Activated CD4-positive, alpha-beta T cell treated with anti-CD3 and anti-CD28 coated beads, Interleukin-2, Interleukin-6, amounts not matched to agents 100 ng/mL and 50 ng/mL, durations not matched to agents 16 hours and 8 hours (primary cell): ENCODE results near the gene TMEM88.

Experiments used
- DNase-seq: peaks from one replicate; pipeline ENCODE4 v3.0.0-alpha.2; 2020

TMEM88 gene

DNA sequence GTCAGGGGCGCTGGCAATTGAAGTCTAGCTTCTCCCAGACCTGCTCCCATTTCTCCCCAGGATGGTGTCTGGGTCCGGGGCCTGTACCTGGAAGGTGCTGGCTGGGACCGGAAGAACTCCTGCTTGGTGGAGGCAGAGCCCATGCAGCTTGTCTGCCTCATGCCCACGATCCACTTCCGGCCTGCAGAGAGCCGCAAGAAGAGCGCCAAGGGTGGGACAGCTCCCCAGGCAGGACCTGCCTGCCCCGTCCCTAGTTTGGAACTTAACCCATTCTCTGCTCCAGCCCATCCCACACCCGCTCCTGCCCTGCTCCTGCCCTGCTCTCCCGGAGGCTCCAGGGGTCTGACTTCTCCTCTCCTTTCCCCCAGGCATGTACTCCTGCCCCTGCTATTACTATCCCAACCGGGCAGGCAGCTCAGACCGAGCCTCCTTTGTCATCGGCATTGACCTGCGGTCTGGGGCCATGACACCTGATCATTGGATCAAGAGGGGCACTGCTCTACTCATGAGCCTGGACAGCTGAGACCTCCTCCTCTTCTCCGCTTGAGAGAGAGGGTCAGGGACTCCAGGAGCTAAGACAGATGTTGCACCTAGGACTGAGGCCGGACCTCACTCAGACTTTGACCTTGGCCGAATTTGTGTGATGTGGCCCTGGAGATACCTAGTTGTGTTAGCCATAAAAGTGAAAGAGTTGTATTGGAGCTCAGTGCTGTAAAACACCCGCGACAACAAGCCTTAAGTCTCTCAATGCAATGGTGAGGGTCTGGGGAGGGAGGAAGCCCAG, 21.7 kb upstream of the TMEM88 start:
- no peak for DNase-seq

GRCh38 chr17:7833795-7834541, 20.9 kb upstream of the TMEM88 start, which contains the start of gene KDM6B:
KDM6B (plus strand) TSS chr17:7834217; CDS start chr17:7845555, 11,338 bp downstream.
- DNase-seq, result peak; percentile 89

- peak; percentile 33 for DNase-seq
Observed at GRCh38 chr17:7834542-7834956, 20.3 kb upstream of the TMEM88 start.

- DNase-seq, result peak; percentile 95
Observed at GRCh38 chr17:7834957-7835813, 19.7 kb upstream of the TMEM88 start.

DNA sequence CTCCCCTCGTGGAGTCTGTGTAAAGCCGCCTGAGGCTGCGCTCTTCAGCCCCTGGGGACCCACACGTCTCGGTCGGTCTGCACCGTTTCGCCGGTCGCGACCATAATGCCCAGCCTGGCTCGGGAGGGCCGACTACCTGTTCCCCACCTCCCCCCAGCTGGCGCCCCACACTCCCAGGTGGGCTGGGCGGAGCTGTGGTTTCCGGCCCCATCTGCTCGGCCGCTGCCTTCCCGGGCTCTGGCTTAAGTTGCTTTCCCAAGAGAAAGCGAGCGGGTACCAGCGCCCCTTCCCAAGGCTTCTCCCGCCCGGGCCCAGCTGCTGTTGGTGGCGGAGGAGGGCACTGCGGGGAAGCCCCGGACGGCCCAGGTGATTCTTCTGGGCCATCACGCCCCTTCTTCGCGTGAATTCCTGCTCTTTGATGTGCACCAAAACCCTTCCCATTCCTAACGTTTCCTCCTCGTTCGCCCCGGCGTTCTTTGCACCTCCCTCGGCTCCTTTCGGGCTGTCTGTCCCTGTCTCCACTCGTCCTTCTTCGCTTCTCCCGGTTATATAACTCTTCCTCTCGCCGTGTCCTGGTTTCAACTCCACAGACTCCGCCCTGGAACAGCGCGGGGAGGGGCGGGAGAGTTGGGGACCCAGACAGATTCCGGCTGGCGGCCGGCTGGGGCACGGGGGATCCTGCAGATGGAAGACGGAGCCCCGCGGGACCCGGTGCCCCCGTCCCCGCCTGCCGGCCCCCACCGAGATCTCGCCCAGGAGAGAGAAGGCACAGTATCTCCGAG, 18.9 kb upstream of the TMEM88 start:
- DNase-seq, result no peak

DNA sequence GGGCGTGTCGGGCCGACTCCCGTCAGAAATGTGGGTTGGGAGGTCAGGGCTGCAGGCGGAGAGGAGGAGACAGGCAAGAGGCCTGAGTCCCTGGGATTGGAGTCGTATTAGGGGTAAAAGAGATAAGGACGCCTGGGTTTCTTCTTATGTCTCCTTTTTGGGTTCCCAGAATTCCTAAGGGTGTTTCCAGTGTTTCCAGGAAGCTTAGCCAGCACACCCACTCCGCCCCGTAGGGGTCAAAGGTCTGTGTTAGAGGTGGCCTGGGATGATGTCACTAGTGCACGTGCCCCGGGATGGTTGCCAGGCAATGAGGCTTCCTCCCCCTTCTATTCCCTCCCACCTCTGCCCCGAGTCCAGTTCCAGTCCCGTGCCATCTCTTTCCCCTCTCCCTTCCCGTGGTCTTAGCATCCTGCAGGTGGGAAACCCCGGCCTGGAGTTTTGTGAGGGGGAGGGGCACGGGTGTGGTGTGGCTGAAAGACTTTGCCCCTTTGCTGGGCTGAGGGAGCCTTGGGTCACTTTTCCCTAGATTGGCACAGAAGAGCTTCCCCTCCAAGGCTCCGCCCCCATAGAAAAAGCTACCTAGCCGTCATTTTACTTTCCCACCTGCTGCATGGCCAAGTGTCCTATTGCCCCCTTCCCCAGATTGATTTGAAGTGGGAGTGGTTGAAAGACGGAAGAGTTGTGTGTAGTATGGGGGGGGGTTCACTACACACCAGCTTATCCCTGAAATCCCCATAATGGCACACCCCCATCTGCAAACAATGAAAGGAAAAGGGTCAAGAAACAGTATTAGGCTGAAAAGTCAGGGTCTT, 18.1 kb upstream of the TMEM88 start:
- DNase-seq, result peak; percentile 83

DNA sequence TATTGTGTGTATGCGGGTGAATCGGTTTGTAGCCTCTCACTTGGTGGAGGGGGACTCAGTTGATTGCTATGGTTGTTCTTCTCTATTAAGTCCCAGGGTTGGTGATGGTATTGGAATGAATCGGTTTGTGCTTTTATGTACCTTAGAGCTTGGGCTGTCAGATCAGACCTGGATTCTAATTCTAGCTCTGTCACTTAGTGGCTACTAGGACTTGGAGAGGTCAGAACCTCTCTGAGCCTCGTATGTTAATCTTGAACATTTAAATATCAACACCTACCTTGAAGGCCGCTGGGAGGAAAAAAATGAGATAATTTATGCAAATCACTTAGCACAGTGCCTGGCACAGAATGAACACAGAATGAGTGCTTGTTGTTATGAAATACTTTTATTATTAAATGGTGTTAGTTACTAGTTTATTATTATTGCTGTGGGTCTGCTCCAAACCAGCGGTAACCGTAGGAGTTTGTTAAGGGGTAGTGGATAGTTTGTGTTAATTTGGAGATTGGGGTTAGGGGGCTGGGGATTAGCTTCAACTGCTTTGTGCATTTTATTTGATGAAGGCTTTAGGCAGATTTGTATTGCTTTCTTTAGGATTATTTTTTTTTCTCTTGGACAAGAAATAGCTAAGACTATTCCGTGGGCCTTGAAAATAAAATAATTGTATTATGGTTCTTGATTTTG, 17.3 kb upstream of the TMEM88 start:
- peak; percentile 34 for DNase-seq

DNA sequence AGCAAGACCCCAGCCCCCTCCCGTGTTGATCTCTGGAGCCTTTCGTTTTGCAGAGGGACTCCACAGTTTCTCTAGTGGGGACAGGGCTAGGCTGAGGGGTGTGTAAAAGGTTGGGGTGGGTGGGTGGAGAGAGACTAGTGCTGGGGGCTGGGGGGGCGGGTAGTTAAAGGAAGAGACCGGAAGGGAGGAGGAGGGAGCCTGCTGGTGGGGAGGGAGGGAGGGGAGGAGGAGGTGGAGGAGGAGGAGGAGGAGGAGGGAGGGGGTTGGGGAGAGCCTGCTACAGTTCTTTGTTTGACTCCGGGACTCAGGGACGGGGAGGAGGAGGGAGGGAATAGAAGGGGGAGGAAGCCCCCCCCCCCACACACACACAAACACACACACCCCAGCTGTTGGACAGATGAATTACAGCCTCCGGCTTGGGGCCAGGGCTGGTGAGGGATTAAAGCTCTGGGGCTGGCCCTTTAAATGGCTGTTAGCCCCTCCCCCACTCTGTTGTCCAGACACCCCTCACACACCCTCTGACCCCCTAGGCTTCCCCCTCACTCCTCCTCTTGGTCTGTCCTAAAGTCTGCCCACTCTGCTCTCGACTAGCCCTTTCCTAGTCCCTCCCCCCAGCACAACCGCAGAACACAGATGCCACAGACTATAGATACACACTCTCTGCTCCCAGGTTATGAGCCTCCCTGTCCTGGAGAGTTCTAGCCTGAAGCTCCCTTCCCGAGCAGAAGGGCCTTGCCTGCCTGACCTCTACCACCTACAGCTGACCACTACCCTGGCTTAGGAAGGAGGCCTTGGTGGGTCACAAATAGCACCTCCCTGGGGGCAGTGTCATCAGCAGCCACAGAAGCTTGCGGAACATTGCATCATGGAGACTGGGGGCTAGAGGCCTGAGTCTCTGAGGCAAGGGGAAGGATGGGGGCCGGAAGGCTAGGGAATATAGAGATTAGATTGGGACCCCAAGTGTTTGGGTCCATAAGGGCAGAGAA, 16.5 kb upstream of the TMEM88 start:
- peak; percentile 51 for DNase-seq

- DNase-seq, result no peak
Observed at GRCh38 chr17:7839190-7839875, 15.5 kb upstream of the TMEM88 start.

- peak; percentile 39 for DNase-seq
Observed at GRCh38 chr17:7839876-7840261, 15.0 kb upstream of the TMEM88 start.

DNA sequence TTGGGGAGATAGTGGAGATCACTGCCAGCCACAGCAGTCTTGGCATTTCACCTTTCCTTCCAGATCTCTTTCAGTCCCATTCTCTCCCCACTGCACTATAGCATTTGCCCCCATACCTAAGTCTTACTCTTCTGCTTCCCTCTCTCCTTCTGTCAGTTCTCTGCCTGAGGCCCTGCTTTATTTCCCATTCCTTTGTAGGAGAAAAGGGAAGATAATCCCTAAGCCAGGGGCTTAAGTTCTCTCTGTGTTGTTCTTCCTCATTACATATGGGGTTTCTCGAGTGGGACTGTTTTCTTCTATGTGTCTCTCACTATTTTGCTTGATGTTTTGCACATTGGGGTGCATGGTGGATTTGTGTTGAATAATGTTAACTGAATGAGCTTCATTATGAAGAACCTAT, 14.4 kb upstream of the TMEM88 start:
- DNase-seq, result no peak

DNA sequence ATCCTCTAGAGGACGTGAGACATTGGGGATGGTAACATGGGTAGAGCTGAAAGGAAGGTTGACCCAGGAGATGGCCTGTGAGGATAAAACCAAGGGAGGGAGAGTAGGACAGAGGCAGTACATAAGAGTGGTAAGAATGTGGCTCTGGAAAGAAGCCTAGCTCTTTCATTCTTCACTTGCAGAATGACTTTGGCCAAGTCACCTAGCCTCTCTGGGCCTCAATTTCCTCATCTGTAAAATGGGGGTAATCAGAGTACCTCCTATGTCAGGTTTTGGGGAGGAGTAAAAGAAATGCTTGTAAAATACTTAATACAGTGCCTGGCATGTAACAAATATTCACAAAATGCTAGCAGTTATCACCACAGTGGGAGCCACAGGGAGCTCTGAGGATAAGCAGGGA, 14.0 kb upstream of the TMEM88 start:
- DNase-seq, result no peak

DNA sequence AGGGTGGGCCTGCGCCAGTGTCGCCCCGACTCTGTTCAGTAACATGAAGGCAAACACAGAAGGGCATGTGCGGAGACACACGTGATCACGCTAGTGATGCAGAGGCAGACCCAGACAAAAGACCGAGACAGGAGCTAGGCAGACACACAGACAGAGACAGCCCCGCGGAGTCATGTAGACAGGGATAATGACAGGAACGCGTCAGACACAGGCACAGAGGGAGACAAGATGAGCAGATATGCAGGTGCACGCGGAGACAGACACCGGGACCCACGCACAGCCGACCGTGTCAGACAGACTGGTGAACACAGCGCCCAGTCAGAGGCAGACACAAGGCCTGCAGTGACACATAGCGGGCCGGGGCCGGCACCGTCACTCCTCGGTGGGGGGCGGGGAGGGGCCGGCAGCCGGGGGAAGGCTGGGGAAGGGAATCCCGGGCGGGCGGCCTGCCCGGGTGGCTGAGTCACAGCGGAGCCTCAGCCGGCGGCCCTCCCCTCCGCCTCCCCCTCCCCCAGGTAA, 13.4 kb upstream of the TMEM88 start:
- peak; percentile 88 for DNase-seq

DNA sequence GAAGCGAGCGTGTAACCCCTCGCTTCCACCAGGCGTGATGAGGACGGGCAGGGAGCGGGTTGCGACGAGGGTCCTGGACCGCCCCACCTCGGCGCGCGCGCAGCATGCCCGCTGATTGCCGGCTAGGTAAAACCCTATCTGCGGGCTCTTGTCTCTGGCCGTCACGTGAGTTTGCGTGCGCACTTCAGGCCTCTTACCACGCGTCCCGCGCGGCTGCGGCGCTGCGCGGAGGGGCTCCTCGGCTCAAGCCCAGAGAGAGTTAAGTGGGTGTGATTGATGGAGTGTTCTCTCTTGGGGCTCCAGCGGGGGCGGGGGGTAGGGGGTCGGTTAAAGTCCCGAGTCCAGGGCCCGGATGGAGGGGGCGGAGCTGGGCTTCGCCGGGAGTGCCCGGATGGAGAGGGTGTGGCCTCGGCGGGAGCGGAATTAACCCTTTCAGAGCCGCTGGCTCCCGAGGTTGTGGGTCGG, 12.9 kb upstream of the TMEM88 start:
- DNase-seq, result peak; percentile 90

DNA sequence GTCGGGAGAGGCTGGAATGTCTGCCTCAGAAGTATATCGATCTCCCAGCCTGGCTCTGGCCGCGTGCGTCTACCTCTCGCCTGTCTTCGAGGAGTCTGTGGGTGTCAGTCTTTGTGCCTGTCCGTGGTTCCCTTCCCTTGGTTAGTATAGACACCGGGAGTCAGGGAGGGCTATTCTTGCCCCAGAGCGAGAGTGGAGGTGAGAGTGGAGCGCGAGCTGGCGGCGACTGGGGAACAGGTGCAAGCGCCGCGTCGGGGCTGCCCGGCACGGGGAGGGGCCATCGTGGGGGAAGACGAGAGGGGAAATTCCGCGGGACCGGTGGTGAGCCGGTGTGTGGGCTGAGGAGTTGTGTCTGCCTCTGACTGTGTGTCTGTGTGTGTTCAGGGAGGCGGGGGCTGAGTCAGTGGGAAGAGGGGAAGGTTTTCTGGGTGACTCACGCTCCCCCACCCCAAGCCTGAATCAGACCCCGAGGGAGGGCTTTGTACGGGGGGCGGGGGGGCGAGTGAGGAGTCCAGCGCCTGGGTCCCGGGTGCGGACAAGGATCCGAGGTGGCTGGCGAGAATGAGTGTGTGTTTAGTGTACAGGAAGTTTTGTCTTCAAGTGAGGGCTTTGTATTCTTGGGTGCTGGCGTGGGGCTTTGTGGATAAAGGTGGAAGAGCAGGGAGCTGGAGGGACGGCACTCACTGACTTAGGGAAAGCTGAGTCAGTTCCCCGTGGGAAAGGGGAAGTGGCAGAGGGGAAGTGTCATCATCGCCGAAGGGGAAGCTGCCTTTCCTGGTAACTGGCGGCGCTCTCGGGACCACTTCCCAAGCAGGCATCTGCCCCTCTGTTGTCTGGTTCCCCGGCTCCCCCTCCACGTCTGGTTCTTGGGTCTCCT, 12.2 kb upstream of the TMEM88 start:
- peak; percentile 91 for DNase-seq

GRCh38 chr17:7843257-7843535, 11.7 kb upstream of the TMEM88 start:
- peak; percentile 41 for DNase-seq

DNA sequence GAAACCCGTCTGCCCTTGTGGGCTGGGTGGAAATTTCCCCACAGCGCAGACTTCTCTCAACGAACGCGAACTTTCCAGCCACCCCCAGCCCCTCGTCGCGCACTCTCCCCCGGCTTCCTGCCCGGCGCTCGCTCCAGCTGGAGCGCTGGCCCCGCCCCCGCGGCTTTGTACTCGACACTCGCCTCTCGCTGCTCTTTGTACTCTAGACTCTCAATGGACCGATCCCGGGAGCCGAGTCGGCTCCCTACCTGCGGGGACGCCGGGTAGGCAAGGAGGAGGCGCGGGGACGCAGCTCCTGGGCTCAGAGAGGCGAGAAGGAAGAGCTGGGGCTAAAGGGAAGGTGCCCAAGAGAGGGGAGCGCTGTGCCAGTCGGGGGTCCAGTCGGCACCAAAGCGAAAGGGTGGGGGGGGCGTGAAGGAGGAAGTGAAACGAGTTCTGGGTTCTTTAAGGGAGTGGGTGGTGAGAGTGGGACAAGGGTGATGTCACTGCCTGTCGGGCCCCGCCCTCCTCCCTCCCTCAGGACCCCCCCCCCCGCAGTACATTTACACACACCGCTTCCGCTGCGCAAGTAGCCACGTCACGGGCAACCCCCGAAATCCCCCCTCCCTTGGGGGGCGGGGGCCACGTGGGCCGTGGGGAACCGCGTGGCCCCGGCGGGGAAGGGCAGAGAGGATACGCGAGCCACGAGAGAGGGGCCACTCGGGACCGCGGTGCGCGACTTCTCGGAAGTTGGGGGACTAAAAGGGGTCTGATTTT, 11.2 kb upstream of the TMEM88 start:
- DNase-seq, result peak; percentile 86
